Loucy (cell line): ENCODE data around the gene GDF9.

Source experiments
- EZH2phosphoT487 ChIP-seq: fragments of 200-600 bp; IDR thresholded peaks from 2 replicates; pipeline ENCODE4 v1.6.1; 2018; ENCODE audit warnings: antibody characterized with exemption, mild to moderate bottlenecking, moderate library complexity, borderline replicate concordance
- TF ChIP-seq, protein P1 (sequence below): fragments of 200-600 bp; sonication (generic); conservative IDR thresholded peaks from 2 replicates; pipeline ENCODE4 v1.5.1; 2014; ENCODE audit warnings: mild to moderate bottlenecking, antibody characterized with exemption, low read length

DNA sequence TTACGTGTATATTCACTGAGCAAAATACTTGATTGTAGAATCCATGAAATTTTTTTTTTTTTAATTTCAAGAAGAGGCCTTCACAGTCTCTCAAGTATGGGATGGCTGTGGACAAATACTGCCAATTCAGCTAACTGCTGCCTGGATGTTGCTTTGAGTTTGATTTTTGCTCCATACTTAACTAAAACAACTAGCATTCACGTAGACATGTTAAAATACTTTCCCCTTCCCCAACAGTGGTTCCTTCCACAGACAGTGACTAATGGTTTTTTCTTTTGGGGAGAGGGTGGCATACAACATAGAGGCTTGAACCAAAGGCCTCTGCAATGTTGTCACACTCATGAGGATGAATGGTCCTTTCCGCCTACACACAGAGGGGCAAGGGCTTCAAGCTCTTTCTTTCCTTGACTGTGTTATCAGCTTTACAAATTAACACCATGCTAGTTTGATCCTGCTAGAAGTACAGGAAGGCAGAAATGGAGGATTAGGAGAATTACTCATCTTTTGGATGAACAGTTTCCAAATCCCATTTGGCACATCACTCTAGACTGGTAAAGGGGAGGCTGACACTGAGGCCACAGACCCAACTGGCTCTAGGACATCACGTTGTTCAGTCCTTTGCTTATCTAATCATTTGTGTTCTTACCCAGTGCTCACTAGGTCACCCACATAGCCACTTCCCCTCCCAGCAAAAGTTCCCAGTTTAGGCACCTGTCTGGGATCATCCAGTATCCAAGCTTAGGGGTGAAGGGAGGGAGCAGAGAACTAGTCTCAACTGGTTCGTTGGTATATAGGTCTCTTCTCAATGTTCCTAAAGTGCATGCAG lies 5.4 kb upstream of the GDF9 start:
- TF ChIP-seq, protein P1, sequence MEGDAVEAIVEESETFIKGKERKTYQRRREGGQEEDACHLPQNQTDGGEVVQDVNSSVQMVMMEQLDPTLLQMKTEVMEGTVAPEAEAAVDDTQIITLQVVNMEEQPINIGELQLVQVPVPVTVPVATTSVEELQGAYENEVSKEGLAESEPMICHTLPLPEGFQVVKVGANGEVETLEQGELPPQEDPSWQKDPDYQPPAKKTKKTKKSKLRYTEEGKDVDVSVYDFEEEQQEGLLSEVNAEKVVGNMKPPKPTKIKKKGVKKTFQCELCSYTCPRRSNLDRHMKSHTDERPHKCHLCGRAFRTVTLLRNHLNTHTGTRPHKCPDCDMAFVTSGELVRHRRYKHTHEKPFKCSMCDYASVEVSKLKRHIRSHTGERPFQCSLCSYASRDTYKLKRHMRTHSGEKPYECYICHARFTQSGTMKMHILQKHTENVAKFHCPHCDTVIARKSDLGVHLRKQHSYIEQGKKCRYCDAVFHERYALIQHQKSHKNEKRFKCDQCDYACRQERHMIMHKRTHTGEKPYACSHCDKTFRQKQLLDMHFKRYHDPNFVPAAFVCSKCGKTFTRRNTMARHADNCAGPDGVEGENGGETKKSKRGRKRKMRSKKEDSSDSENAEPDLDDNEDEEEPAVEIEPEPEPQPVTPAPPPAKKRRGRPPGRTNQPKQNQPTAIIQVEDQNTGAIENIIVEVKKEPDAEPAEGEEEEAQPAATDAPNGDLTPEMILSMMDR: no peak
- TF ChIP-seq EZH2phosphoT487: no peak
